Stimulated activated CD8-positive, alpha-beta memory T cell treated with anti-CD3 and anti-CD28 coated beads, Interleukin-4, amount 100 ng/mL, for 1 hour (primary cell): ENCODE results near the gene HBG2.
"Not testable (repeated sequence)": the region's sequence is repeated elsewhere in the genome, so short reads cannot be mapped to it uniquely, and the experiment has no call there.

Source experiments
- DNase-seq, 2 donors: peaks; one replicate each; pipeline ENCODE4 v3.0.0-alpha.2; 2020; ENCODE audit warnings: low read depth in 2 of 2, low spot score in 1 of 2

Gene HBG2

GRCh38 chr11:5250543-5251204 lies 3.9 kb downstream of the HBG2 start:
- no peak for DNase-seq

- not testable (repeated sequence) for DNase-seq
Measured at GRCh38 chr11:5249807-5250396, 4.7 kb downstream of the HBG2 start, which contains the start of gene HBG1. Gene HBG1 (minus strand): TSS chr11:5249857. CDS start chr11:5249804, 53 bp downstream.

- DNase-seq: not testable (repeated sequence)
Measured at GRCh38 chr11:5248498-5248897, 6.1 kb downstream of the HBG2 start.

GRCh38 chr11:5247472-5248192 lies 6.9 kb downstream of the HBG2 start:
- DNase-seq: no peak

- DNase-seq: no peak
Measured at GRCh38 chr11:5246772-5247471, 7.7 kb downstream of the HBG2 start.

- DNase-seq: no peak
Measured at GRCh38 chr11:5245155-5245554, 9.4 kb downstream of the HBG2 start.

- DNase-seq: no peak
Measured at GRCh38 chr11:5243816-5244180, 10.8 kb downstream of the HBG2 start.

GRCh38 chr11:5242933-5243815 lies 11.4 kb downstream of the HBG2 start:
- DNase-seq: no peak

- no peak for DNase-seq
Measured at GRCh38 chr11:5242208-5242607, 12.4 kb downstream of the HBG2 start.

GRCh38 chr11:5241458-5241857 lies 13.1 kb downstream of the HBG2 start:
- no peak for DNase-seq

GRCh38 chr11:5240458-5240857 lies 14.1 kb downstream of the HBG2 start:
- no peak for DNase-seq

GRCh38 chr11:5240056-5240455 lies 14.5 kb downstream of the HBG2 start:
- DNase-seq: no peak

- no peak for DNase-seq
Measured at GRCh38 chr11:5239046-5239445, 15.5 kb downstream of the HBG2 start.

GRCh38 chr11:5238486-5238885 lies 16.1 kb downstream of the HBG2 start:
- no peak for DNase-seq

- DNase-seq: no peak
Measured at GRCh38 chr11:5237420-5237819, 17.2 kb downstream of the HBG2 start.

- DNase-seq: no peak
Measured at GRCh38 chr11:5235364-5236095, 19.1 kb downstream of the HBG2 start.

GRCh38 chr11:5234381-5234834 lies 20.2 kb downstream of the HBG2 start, which contains the start of gene HBD:
Gene HBD (minus strand): TSS chr11:5234483. CDS start chr11:5234433, 50 bp downstream.
- no peak for DNase-seq

- DNase-seq: no peak
Measured at GRCh38 chr11:5233307-5233706, 21.3 kb downstream of the HBG2 start.

- no peak for DNase-seq
Measured at GRCh38 chr11:5232821-5233220, 21.8 kb downstream of the HBG2 start.

- DNase-seq: no peak
Measured at GRCh38 chr11:5232176-5232575, 22.4 kb downstream of the HBG2 start.
